ENCODE measurements around the gene KDM4B.

The KDM4B gene

GRCh38 chr19:5074830-5075394 lies 106.0 kb downstream of the KDM4B start:
- DNase-seq: no peak

- no peak for DNase-seq
Observed at GRCh38 chr19:5075597-5075996, 106.7 kb downstream of the KDM4B start.

- DNase-seq: no peak
Observed at GRCh38 chr19:5076440-5077208, 107.7 kb downstream of the KDM4B start.

DNA sequence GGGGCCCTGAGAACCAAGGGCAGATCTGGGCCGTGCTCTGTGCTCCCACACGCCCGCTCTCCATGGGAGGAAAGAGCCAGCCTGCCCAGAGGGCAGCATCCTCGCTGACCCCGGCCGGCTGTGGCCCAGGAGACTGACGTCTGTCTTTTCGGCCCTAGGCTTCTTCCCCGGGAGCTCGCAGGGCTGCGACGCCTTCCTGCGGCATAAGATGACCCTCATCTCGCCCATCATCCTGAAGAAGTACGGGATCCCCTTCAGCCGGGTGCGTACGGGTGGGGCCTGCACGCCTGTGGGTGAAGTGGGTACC lies 108.2 kb downstream of the KDM4B start:
- no peak for DNase-seq

- DNase-seq: no peak
Observed at GRCh38 chr19:5078182-5078581, 109.3 kb downstream of the KDM4B start.

DNA sequence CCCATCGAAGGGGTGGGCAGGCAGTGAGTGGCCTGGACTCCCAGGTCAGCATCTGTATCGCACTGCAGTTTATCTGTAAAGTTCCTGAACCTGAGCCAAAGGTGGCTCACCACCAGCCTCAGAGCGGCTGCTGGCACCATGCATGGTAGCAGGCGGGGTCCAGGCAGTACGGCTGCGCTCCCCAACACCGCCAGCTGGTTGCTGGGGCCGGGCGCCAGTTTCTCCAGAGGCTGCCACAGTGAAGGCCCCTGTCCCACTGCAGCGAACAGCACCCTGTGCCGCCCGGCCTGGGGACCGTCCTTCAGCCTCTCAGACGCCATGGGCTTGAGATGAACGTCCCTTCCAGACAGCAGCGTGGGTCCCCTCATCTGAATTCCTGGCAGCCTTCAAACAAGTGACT lies 109.8 kb downstream of the KDM4B start:
- DNase-seq: no peak

DNA sequence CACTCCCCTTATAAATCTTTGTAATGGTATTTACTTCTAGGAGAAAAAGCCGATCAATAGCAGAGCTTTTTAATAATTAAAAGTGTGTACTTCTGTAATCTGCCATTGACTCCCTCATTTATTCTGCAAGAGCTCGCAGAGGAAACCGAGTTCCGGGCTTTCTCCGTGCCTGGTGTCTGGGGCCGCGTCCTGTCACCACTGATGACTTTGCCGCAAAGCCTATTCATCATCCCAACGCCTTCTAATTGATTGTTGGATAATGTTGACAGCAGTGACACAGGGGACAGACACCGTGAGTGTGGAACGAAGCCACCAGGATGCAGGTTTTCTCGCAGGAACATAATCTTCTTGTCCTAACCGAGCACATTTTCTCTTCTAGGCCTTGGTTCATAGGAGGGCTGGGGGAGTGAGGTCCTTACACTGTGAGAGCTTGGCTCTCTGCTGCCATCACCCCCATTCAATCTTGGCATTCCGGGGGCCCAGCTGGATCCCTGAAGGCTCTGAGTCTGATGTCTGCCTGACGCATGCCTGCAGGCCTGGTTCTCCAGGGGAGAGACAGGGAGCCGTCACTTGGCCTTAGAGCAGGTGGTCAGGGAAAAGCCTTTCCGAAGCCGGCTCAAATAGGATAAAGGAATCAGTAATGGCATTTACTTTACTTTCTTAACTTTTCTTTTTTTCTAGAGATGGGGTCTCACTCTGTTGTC lies 110.3 kb downstream of the KDM4B start:
- no peak for DNase-seq

DNA sequence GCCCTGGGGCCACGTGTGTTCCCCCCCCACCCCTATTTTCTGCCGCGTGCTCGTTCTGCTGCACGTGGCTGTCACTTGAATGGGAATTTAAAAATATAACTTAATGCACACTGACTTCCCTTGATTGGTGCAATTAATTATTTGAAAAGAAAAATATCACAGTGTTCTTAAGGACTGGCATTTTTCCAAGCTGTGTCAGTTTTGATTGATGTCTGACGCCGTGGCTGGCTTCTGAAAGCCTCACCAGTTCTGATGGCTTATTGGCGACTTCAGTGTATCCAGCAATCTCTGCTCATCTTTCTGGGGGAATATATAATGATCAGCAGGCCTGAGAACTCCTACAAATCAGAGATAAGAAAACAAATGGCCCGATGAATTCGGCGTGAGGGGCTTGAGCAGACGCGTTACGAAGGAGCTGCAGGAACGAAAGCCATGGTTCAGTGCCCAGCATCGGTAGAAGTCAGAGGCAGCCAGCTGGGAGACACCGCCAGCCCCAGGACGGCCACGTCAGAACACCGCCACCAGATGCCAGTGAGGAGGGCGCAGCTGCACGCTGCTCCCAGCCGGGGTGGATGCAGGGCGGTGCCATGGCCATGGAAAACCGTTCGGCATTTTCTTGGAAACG lies 111.2 kb downstream of the KDM4B start:
- no peak for DNase-seq

DNA sequence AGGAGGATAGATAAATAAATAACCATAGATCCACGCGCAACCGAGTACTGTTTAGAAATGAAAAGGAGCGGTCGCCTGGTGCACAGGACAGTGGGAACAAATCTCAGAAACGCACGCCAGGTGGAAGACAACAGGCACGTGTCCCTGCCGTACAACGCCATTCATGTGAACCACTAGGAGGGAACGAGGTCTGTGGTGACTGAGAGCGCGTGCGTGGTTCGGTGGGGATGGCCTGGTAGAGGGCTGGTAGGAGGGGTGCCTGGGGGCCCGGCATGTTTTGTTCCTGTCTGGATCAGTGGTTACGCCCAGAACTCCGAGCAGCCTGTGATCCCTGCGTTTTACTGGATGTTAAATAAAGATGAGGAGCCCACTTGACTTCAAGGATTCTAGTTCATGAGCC lies 111.9 kb downstream of the KDM4B start:
- DNase-seq: no peak

GRCh38 chr19:5081443-5082161 lies 112.7 kb downstream of the KDM4B start:
- no peak for DNase-seq

- DNase-seq: no peak
Observed at GRCh38 chr19:5083547-5083965, 114.6 kb downstream of the KDM4B start.

DNA sequence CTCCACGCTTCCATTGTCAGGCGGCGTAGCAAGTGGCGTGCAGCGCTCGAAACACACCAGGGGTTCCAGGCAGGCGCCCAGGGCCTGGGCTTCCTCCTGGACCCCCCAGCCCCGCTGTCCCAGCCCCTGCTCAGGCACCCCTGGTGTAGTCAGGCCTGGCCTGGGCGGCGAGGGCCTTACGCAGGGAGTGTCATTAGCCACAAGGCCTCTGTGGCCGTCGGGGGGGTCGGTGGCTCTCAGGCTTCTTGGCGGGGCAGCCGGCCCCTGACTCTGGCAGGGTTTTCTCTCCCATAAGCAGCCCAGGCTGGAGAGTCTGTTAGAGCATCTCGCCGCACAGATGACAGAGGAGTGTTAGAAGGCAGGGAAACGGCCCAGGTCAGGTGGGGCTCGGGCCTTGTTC lies 116.7 kb downstream of the KDM4B start:
- no peak for DNase-seq

DNA sequence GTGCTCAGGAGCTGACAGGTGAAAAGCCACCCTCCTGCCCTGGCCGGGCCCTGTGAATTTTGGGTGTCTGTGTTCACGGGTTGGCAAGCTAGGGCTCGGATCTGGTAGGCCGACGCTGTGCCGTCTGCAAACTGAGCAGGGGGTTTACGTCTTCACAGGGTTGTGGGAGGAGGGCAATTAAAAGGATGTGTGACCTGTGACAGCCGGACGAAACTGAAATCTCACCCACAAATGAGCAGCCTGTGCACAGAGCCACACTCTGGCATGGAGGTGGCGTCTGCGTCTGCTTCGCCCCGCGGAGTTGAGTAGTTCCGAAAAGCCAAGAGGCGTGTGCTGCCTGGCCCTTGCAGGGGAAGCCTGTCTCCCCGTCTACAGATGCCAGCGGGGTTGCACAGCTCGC lies 117.3 kb downstream of the KDM4B start:
- no peak for DNase-seq

GRCh38 chr19:5086725-5087439 lies 118.0 kb downstream of the KDM4B start:
- DNase-seq: peak; percentile 75

DNA sequence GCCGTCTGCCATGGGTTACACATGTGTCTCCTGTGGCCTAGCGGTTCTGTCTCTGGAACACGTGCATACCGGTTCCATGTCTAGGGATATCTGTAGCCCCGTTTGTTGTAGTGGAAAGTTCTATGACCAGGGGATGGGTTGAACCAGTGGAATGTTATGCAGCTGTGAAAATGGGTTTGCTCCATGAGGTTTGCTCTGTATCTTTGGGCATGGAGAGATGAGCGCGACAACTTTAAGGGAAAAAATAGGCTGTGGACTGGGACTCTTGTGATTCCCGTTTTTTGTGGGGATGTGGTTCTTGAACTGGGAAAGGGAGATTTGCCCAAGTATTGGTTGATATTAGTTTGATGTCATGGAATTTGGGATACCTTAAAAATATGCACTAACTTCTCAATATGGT lies 120.4 kb downstream of the KDM4B start:
- DNase-seq: no peak

DNA sequence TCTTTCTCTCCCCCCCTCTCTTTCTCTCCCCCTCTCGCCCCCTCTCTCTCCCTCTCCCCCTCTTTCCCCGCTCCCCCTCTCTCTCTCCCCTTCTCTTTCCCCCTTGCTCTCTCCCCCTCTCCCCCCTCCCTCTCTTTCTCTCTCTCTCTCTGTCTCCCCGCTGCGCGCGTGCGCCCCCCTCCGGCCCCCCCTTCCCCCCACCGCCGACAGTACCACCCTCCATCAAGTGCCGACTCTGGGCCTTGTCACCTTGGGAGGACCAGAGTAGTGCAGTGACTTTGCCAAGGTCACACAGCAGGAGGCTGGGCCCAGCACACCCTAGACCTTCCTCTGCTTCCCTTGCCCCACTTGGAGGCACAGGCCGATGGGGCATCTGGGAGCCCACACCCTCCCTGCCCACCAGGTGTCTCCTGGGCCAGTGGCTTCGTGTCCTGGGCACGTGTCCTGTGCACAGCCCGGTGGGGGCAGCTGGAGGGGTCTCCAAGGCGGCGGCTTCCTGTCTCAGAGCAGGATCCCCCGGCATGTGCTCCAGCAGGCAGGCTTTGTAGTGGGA lies 121.6 kb downstream of the KDM4B start:
- DNase-seq: no peak

- DNase-seq: peak; percentile 46
Observed at GRCh38 chr19:5091018-5091683, 122.2 kb downstream of the KDM4B start.

- no peak for DNase-seq
Observed at GRCh38 chr19:5091684-5092480, 123.0 kb downstream of the KDM4B start.

GRCh38 chr19:5092481-5092843 lies 123.5 kb downstream of the KDM4B start:
- no peak for DNase-seq

GRCh38 chr19:5093297-5093928 lies 124.5 kb downstream of the KDM4B start:
- DNase-seq: peak; percentile 26

All from NCI-H1092 (cell line).